Endometrial microvascular endothelial cells (primary cell): ENCODE results near the gene ERH. TPM values are rescaled to one million over a fixed set of nuclear protein-coding genes. Genes with fewer than 3 reads are reported as not detected.

ENCODE experiments used
- in situ Hi-C: cut with HindIII; loops from 2 replicates; pipeline ENCODE4 v1.10.0; 2017; ENCODE audit warnings: low sequenced_read_pairs, low pct_unique_long_range_greater_than_20kb; ENCODE audit errors: inconsistent ontology term
- total RNA-seq: library from RNA; depleted of rRNA; stranded (reverse); fragments of >200 nt; gene quantifications from one replicate; pipeline ENCODE4 v1.2.3, GENCODE V29; 2015; ENCODE audit errors: inconsistent ontology term

Gene ERH
- total RNA-seq, 1 donor from 2014 or later: 219 TPM

GRCh38 chr14:69339426-69339825 lies 58.7 kb downstream of the ERH start:
- in situ Hi-C loops: no loop called here

- in situ Hi-C loops: no loop called here
Measured at GRCh38 chr14:69337984-69338383, 60.1 kb downstream of the ERH start.

- in situ Hi-C loops: no loop called here
Measured at GRCh38 chr14:69335371-69335771, 62.7 kb downstream of the ERH start.

- in situ Hi-C loops: no loop called here
Measured at GRCh38 chr14:69334576-69334975, 63.5 kb downstream of the ERH start.

- in situ Hi-C loops: no loop called here
Measured at GRCh38 chr14:69333791-69334337, 64.2 kb downstream of the ERH start.

- in situ Hi-C loops: no loop called here
Measured at GRCh38 chr14:69332782-69333395, 65.2 kb downstream of the ERH start.

- in situ Hi-C loops: no loop called here
Measured at GRCh38 chr14:69331206-69331605, 66.9 kb downstream of the ERH start.

Other genes starting within 250 kb of the ERH start
- gene DCAF5, start 245.2 kb downstream of the ERH start, total RNA-seq: 16.6 TPM
- gene EXD2, start 206.8 kb downstream of the ERH start, total RNA-seq: 30.5 TPM
- gene GALNT16, start 138.1 kb downstream of the ERH start, total RNA-seq: 0.09 TPM
- gene SLC39A9, start 393 bp upstream of the ERH start, total RNA-seq: 72.1 TPM
- not detected for gene PLEKHD1, start 86.4 kb upstream of the ERH start, total RNA-seq
- not detected for gene CCDC177, start 176.6 kb upstream of the ERH start, total RNA-seq
- 12.5 TPM for gene SUSD6, start 213.3 kb upstream of the ERH start, total RNA-seq